Measurements from ENCODE around the gene TCF7L1. TPM values are rescaled to one million over a fixed set of nuclear protein-coding genes. Genes with fewer than 3 reads are reported as not detected.
A peak's percentile ranks its signal among the peaks of the same experiment; 100 is the strongest.

Gene TCF7L1
- total and polyA plus RNA-seq, 11 donors = 1.9 to 9.8 (median 6.3) TPM

DNA sequence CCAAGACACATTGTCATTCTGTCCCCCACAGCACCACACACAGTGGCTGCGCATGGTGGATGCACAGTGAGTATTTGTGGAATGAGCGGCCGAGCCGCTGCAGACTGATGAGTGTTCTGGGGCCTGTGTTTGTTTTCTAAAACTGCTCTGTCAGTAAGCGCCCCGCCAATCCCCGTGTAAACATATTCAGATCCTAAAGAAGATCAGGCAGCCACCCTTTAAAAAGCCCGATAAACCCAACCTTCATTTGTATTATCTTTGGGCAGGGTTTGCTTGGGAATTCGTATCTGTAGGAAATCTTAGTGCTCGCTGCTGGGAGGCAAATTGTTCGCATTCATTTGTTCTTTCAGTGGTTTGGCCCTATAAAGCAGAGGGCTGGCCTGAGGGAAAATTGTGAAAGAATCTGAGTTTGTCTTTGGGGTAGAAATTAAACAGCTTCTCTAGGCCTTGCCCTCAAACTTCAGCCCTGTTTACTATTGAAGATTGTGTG, 126.0 kb downstream of the TCF7L1 start:
- Histone ChIP-seq H3K27me3 (no peaks in the 10 kb centered on the region), H3K9me3 (no peaks in the 10 kb centered on the region), H3K27ac (peak overlapping the region; percentile 4 to 91 (median 80)), H3K4me1 (peaks cover 14 to 77% (median 62%) of the 10 kb centered on the region in 12 donors), H3K4me3 (no peak overlapping the region), H3K36me3 (no peaks in the 10 kb centered on the region)
- peak in 1 of 4 donors; percentile 33 for ATAC-seq
- peak in 1 of 5 donors; percentile 62 for DNase-seq
- no peak for TF ChIP-seq POLR2A (IDR thresholded peaks at IDR 0.05)
- TF ChIP-seq, protein P1, sequence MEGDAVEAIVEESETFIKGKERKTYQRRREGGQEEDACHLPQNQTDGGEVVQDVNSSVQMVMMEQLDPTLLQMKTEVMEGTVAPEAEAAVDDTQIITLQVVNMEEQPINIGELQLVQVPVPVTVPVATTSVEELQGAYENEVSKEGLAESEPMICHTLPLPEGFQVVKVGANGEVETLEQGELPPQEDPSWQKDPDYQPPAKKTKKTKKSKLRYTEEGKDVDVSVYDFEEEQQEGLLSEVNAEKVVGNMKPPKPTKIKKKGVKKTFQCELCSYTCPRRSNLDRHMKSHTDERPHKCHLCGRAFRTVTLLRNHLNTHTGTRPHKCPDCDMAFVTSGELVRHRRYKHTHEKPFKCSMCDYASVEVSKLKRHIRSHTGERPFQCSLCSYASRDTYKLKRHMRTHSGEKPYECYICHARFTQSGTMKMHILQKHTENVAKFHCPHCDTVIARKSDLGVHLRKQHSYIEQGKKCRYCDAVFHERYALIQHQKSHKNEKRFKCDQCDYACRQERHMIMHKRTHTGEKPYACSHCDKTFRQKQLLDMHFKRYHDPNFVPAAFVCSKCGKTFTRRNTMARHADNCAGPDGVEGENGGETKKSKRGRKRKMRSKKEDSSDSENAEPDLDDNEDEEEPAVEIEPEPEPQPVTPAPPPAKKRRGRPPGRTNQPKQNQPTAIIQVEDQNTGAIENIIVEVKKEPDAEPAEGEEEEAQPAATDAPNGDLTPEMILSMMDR (IDR thresholded peaks at IDR 0.05) = no peak
- WGBS, 4 donors = 61 to 74% (median 67%) methylated on average over 11 of the region's 11 CpGs
- intact Hi-C loops (cut with DNase I) = no loop called here

DNA sequence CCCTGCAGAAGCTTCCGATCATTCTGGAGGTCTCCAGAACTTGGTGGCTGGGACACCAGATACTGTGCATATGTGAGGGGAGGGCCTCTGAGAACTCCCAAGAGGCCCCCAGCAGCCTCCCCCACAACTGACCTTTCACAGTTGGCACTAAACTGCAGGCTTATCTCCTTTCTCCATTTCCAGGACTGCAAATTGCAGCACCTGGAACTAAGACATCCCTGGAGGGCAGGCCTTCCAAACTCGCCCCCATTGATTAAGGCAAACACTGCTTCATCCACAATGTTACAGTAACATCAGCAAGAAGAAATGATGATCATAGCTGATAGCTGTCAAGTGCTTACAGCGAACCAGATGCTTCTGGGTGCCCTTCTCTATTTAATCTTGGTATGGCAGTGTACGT, 126.7 kb downstream of the TCF7L1 start:
- peaks cover 14 to 77% (median 63%) of the 10 kb centered on the region in 12 donors for H3K4me1 ChIP-seq
- no peaks in the 10 kb centered on the region for H3K27me3 ChIP-seq
- H3K4me3 ChIP-seq = no peak overlapping the region
- ATAC-seq = peak in 2 of 4 donors; percentile 13 to 42
- no peaks in the 10 kb centered on the region for H3K9me3 ChIP-seq
- peak in 1 of 5 donors; percentile 20 for DNase-seq
- no peaks in the 10 kb centered on the region for H3K36me3 ChIP-seq
- TF ChIP-seq POLR2A (IDR thresholded peaks at IDR 0.05) = no peak
- TF ChIP-seq, protein P1 (IDR thresholded peaks at IDR 0.05) = no peak
- 59 to 66% (median 63%) methylated on average over 4 of the region's 4 CpGs for WGBS, 4 donors
- intact Hi-C loops (cut with DNase I) = no loop called here
- peak overlapping the region in 11 of 12 donors; percentile 75 to 91 (median 81) for H3K27ac ChIP-seq

DNA sequence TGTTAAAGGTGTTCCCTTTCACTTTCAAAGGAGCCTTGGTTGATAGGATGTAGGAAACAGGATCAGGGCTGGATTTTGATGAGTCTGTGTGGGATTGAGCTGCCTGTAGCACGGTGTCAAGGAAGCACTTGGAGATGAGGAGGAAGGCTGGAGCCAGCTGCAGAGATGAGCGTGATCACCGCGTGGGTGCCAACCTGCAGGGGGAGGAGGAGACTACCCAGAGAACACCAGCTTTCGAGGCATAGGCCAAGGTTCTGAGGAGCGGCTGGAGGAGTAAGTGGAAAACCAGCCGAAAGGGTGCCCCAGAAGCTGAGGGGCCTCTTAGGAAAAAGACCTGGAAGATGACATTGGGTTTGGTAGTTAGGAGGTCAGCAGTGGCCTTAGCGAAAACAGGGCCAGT, 130.4 kb downstream of the TCF7L1 start:
- H3K27me3 ChIP-seq = no peaks in the 10 kb centered on the region
- no peaks in the 10 kb centered on the region for H3K36me3 ChIP-seq
- intact Hi-C loops (cut with DNase I) = no loop called here
- DNase-seq (peak in 1 of 5 donors; percentile 54), ATAC-seq (no peak)
- peaks cover 8 to 75% (median 39%) of the 10 kb centered on the region in 12 donors for H3K4me1 ChIP-seq
- no peak overlapping the region for H3K4me3 ChIP-seq
- WGBS, 4 donors = 85 to 87% (median 85%) methylated on average over 8 of the region's 8 CpGs
- no peak for TF ChIP-seq POLR2A (IDR thresholded peaks at IDR 0.05)
- TF ChIP-seq, protein P1 (IDR thresholded peaks at IDR 0.05) = no peak
- H3K27ac ChIP-seq = no peak overlapping the region
- H3K9me3 ChIP-seq = no peaks in the 10 kb centered on the region

DNA sequence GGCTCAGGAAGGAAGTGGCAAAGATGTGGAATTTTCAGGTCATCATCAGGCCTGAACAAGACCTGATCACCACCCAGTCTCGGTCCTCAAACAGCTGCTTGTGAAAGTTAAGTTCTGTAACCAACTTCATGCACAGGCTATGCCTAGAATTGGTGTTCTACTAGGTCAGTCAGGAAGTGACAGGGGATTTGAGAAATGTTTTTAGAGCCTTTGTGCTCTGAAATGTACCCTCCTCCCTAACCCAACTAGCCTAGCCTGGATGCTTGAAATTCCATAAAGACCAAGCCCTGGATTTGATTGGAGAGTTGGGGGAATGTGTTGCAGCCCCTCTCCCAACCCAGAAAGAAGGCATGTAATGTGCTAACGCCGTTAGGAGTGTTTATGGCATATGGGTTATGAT, 131.3 kb downstream of the TCF7L1 start:
- Histone ChIP-seq H3K27me3 (no peaks in the 10 kb centered on the region), H3K9me3 (no peaks in the 10 kb centered on the region), H3K36me3 (no peaks in the 10 kb centered on the region), H3K4me1 (peaks cover 8 to 73% (median 36%) of the 10 kb centered on the region in 12 donors), H3K4me3 (no peak overlapping the region), H3K27ac (peak overlapping the region in 9 of 12 donors; percentile 15 to 71 (median 50))
- WGBS, 4 donors = 77 to 89% (median 85%) methylated on average over 3 of the region's 3 CpGs
- DNase-seq (no peak), ATAC-seq (no peak)
- intact Hi-C loops (cut with DNase I) = no loop called here
- TF ChIP-seq, protein P1 (IDR thresholded peaks at IDR 0.05) = no peak
- TF ChIP-seq POLR2A (IDR thresholded peaks at IDR 0.05) = no peak
